CD4-positive, alpha-beta T cell treated with Interleukin-1 beta for 1 hour (primary cell): ENCODE results near the gene SHISAL1.

Experiments
- DNase-seq, 2 donors: peaks; one replicate each; pipeline ENCODE4 v3.0.0-alpha.2; 2020 to 2022

SHISAL1 gene

DNA sequence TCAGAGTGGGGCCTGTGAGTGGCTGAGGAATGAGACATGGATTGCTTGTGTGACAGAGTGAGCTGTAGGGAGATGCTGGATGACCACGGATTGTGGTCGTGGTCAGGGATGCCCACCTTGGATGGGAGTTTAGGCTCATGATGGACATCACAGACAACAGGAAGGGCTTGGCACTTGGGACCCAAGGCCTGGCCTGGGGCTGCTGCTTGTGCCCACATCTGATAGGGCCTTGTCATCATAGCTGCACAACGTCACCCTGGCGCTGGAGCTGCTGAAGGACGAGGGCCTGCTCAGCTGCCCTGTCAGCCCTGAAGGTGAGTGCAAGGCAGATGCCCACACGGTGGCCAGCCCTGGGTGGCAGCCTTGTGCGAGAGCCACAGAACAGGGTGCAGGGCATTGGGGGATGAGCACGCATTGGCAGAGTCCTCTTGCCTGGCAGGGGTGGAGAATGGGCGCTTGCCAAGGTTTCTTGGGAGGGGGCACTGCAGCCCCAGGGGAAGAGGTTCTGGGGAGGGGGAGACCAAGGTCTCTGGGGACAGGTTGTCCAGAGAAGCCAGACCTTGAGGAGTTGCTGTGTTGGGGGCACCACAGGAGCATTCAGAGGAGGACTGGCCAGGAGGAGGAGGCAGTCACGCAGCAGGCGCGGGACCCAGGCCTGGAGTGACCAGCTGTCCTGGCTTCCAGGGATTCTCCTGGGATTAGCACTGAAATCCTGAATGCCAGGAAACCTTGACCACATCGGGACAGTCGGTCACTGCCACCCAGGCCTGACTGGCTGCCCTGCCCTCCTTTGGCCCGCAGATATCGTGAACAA is 107.0 kb downstream of the SHISAL1 start:
- no peak for DNase-seq

DNA sequence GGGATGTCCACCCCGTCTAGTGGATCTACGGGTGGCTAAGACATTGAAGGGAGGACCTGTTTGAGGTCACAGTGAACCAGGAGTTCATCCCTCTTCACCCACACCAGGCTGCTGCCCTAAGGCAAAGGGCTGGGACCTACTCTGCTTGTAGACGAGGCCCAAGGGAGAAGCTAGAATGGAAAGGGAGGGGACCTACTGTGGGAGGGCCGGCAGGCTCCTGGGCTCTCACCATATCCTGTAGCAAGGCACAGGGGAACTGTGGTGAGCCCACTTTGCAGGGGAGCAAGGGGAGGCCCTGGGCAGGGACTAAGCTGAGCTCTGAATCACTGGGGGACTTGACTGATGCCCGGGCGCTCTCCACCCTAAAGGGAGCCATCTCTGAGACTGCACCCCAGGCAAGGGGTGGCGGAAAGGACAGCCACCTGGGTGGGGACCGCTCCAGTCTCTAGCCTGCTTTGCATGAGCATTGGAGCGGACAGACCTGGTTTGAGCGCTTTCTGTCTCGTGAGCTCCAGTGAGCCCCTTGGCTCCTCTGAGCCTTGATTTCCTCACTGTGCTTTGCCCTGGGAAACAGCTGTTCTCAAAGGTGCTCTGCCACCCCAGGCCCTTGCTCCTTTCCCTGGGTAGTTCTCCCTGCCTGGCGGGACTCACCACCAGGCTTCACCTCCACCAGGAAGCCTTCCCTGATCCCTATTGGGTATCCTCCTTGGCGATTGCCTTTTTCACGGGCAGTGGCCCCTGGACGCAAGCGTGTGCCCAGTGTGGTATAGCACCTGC is 107.8 kb downstream of the SHISAL1 start:
- DNase-seq = no peak

DNA sequence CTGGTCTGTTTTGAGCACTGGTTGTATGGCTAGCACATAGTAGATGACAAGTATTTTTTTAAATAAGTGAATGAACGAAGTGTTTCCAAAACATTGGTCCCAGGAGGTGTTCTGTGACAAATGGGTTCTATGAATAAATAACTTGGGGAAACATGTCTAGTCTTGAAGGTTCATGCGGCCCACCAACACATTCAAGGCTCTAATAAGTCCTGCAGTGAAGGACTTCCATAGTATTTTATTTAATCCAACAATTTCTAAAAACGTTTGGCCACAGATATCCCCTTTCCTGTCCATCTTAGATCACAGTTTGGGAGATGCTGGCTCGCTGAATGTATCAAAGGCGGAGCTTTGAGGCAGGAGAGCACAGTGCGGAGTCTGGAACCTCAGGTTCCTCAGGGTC is 109.5 kb downstream of the SHISAL1 start:
- no peak for DNase-seq

DNA sequence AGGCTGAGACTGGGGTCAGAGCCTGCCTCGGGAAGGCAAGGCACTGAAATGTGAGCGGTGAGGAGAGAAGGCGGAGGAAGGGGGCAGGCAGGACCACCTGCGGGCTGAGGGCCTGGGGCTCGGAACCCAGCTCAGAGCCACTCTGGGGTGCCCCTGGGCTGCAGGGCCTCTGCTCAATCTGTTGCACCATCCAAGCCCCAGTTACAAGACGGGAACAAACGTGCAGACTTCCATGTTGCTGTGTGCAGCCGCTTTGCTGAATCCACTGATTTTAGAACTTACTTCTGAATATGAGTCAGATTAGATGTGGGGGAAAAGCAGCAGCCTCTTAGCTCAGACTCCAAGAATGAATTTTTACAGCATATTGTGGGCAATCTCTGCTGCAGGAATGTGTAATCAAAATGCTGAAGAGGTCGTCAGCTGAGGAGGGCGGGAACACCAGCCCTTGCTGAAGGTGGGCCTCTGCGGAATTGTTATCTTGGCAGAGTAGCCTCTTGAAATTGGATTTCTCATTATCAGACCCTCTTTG is 110.4 kb downstream of the SHISAL1 start:
- DNase-seq = no peak

GRCh38 chr22:44201665-44202064 is 111.1 kb downstream of the SHISAL1 start:
- no peak for DNase-seq

DNA sequence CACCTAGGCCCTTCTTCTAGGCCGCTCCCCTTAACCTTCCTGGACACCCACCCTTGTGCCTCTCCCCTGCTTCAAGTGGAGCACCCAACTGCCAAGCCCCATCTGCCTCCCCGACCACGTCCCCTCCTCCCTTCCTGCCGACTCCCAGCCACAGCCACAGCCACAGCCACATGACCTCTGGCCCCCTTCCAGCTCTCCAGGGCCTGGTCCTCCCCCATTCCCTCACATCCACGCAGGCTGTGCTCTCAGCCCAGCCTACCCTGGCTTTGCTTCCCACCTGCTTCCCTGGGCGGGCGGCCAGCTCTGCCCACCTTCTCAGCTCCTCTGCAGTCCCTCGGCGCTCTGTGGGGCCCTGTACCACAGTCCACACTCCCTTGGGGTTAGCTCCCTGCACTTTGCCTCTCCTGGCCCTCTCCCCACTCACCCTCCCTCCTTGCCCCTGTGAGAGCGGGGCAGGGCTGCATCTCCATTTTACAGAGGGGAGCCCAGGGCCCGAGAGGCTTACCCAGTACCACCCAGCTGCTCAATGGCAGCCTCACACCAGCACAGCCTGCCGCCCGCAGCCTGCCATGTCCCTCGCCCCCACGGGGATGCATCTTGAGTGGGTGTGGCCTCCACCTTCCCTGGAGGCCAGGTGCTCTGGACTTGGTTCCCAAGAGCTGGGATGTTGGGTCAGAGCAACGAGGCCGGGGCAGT is 111.7 kb downstream of the SHISAL1 start:
- no peak for DNase-seq

DNA sequence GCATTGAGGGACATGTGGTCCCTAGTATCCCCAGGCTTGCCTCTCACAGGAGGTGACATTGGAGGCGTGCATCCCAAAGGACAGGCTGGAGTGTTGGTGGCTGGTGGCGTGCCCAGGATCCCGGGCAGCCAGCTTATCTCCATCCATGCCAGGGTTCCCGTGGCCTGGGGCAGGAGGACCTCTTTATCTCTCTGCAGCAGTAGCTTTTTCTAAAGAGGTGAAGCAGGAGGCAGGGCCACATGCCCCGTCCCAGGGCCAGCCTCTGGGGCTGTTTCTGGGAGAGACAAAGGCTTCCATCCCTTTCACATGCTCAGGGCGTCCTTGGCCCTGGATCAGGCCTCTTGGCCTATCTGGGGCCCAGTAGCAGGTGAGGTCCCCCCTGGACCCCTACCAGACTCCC is 112.3 kb downstream of the SHISAL1 start:
- DNase-seq = no peak

- DNase-seq = no peak
Measured at GRCh38 chr22:44199866-44200265, 112.9 kb downstream of the SHISAL1 start.

DNA sequence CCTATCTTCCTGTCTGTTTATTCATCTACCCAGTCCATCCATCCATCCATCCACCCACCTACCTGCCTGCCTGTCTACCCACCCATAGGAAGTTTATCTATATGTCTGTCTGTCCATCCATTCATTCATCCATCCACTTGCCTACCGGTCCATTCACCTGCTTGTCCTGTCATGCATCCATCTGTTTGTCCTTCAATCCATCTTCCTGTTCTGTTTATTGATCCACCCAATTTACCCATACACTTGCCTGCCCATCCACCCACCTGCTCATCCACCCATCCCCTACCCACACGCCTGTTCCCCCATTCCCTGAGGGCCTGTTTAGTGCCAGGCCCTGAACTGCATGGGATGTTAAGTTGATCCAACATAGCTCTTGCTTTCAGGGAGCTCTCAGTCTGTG is 113.6 kb downstream of the SHISAL1 start:
- DNase-seq = no peak

- no peak for DNase-seq
Measured at GRCh38 chr22:44197271-44197670, 115.5 kb downstream of the SHISAL1 start.

DNA sequence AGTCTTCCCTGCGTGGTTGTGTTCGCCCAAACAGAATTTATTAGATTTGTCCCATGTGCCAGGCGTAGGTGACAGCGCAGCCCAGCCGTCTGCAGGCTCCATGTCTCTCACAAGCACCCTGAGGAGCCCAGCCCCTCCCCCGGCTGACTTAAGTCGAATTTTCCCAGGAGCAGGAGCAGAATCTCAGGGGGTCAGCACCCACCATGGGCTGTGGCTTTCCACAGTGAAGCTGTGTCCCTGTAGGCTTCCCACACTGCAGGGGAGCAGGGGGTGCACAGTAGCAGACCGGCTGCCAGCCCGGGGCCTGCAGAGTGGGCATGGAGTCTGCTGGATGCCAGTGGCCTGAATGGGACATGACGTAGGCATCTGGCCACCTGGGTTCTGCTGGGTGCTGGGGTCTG is 116.0 kb downstream of the SHISAL1 start:
- DNase-seq = no peak

DNA sequence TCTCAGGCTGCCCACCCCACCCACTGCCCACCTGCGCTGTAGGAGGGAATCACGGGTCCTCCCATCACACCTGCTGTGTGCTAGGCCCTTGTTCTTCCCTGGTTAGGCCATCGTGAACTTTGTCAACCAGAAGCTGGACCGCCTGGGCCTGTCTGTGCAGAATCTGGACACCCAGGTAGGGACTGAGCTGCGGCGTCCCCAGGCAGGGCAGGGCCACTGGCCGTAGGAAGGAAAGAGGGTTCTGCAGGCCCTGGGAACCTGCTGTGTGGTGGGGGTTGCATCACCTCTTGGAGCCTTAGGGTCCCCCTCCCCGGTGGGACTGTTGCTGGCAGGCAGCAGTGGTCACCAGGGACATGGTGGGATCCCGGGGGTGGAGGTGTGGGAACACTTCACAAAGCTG is 116.5 kb downstream of the SHISAL1 start:
- DNase-seq = no peak

DNA sequence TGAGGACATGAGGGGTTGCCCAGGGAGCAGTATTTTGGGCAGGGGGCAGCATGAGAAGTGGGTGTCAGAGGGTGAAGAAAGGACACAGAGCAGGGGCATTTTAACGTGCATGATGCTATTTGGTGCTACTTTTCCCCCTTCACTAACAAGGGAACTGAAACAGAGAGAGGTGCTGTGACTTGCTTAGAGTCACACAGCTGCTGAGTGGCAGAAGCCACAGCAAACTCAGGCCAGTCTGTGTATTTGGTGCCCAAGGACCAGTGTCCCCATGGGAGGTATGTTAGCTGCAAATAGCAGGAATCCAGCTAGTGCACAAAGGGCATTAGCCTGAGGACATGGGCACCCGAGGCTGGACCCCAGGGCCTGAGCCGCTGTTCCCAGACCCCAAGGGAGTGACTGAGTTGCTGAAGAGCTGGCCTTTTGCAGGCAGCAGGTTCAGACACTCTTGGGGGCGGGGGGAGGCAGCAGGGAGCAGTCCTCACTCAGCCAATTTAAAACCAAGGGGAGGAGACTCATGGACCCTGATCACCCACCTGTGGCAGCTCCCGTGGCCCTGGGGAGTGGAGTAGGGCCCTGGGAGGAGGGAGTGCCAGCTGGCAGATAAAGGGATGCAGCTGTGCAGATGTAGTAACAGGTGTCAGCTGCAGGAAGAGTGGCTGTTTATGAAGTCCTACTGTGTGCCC is 117.4 kb downstream of the SHISAL1 start:
- no peak for DNase-seq

- DNase-seq = no peak
Measured at GRCh38 chr22:44194569-44194968, 118.2 kb downstream of the SHISAL1 start.
